ENCODE measurements around the gene PIK3R4.

PIK3R4 gene

GRCh38 chr3:130739848-130740247, 6.8 kb downstream of the PIK3R4 start:
- no peak for DNase-seq

GRCh38 chr3:130738241-130738640, 8.4 kb downstream of the PIK3R4 start:
- no peak for DNase-seq

GRCh38 chr3:130737622-130738021, 9.0 kb downstream of the PIK3R4 start:
- no peak for DNase-seq

GRCh38 chr3:130733236-130733875, 13.3 kb downstream of the PIK3R4 start:
- no peak for DNase-seq

- DNase-seq = no peak
Measured at GRCh38 chr3:130732501-130732900, 14.1 kb downstream of the PIK3R4 start.

- no peak for DNase-seq
Measured at GRCh38 chr3:130731817-130732216, 14.8 kb downstream of the PIK3R4 start.

- no peak for DNase-seq
Measured at GRCh38 chr3:130729154-130729553, 17.5 kb downstream of the PIK3R4 start.

GRCh38 chr3:130728037-130728436, 18.6 kb downstream of the PIK3R4 start:
- DNase-seq = no peak

GRCh38 chr3:130725746-130726145, 20.9 kb downstream of the PIK3R4 start:
- DNase-seq = no peak

GRCh38 chr3:130715616-130716015, 31.0 kb downstream of the PIK3R4 start:
- no peak for DNase-seq

- DNase-seq = no peak
Measured at GRCh38 chr3:130712718-130713423, 33.8 kb downstream of the PIK3R4 start.

- no peak for DNase-seq
Measured at GRCh38 chr3:130711565-130712324, 34.9 kb downstream of the PIK3R4 start.

GRCh38 chr3:130709671-130710070, 37.0 kb downstream of the PIK3R4 start:
- no peak for DNase-seq

- DNase-seq = no peak
Measured at GRCh38 chr3:130707902-130708601, 38.6 kb downstream of the PIK3R4 start.

- no peak for DNase-seq
Measured at GRCh38 chr3:130705501-130705900, 41.1 kb downstream of the PIK3R4 start.

- no peak for DNase-seq
Measured at GRCh38 chr3:130702985-130703384, 43.6 kb downstream of the PIK3R4 start.

GRCh38 chr3:130700541-130700940, 46.1 kb downstream of the PIK3R4 start:
- no peak for DNase-seq

- DNase-seq = peak; percentile 34
Measured at GRCh38 chr3:130699765-130700164, 46.9 kb downstream of the PIK3R4 start.

GRCh38 chr3:130693314-130693713, 53.3 kb downstream of the PIK3R4 start:
- no peak for DNase-seq

- no peak for DNase-seq
Measured at GRCh38 chr3:130692455-130692854, 54.2 kb downstream of the PIK3R4 start.

- DNase-seq = no peak
Measured at GRCh38 chr3:130688697-130689470, 57.7 kb downstream of the PIK3R4 start.

- DNase-seq = no peak
Measured at GRCh38 chr3:130688015-130688688, 58.5 kb downstream of the PIK3R4 start.
